Cardiac septum (tissue), 1 donor: ENCODE data around the gene HNRNPA0. TPM values are rescaled to one million over a fixed set of nuclear protein-coding genes. Genes with fewer than 3 reads are reported as not detected.

Experiments
- DNase-seq: peaks from one replicate; pipeline ENCODE4 v3.0.0-alpha.2; 2020; ENCODE audit warnings: low spot score
- intact Hi-C: fragments of 100-400 bp; cut with DNase I; formaldehyde crosslinking; loops from one replicate; pipeline ENCODE4 v1.14.0; 2022
- total RNA-seq: library from RNA; stranded (reverse); fragmentation: NEBNext Ultra II Directional; extraction: Animal tissue kit (Norgen Biotek cat#: 25700); gene quantifications from one replicate; pipeline ENCODE4 v1.2.1, GENCODE V29; 2021
- donor health status: DM: no; HTN: no; CAD: no.

HNRNPA0 gene
- total RNA-seq, 1 donor from 2014 or later = 20.0 TPM

DNA sequence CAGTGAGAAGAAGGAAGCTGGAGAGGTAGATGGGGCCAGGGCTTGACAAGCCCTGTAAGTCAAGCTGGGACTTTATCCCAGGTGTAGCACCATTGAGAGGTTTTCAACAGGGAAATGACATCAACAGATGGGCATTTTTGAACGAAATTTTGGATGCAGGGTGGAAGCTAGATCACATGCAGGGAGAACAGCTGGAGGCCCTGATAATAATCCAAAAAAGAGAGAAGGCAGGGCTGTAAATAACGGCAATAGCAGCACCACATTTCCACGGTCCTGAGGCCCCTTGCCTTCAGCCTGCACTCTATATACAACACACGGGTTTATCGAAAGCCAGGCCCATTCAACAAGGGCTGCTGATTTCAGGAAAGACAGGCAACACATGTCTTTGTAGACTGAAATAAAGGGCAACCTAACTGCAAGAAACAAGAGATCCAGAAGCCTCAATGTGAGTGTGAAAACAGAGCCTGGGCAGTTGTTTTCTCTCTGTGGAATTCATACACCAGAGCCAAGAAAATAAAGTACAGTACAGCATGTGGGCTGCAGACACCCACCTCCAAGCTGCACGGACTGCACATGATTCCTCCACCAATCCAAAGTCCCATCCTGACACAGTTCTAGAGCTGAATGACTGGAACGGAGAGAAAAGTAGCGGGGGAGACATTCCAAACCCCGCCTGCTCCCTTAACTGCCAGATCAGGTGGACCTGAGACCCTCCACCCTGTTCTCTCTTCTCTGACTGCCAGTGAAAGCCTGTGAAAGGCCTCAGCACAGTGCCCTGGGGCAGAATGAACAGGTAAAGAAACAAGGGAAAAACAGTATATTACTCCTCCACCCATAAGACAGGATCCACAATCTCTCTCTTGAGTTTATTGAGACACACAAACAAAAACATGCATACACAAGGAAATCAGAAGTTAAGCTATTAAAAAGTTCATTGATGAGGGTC lies 54.6 kb downstream of the HNRNPA0 start:
- intact Hi-C loops = loop anchor here (5.0 kb wide), 1 partner anchor 33 kb away; no protein-coding TSS in a partner anchor
- no peak for DNase-seq

- intact Hi-C loops = loop anchor here (5.0 kb wide), 1 partner anchor 36 kb away; no protein-coding TSS in a partner anchor
These were observed 57.7 kb downstream of the HNRNPA0 start for GRCh38 chr5:137696481-137696880.

DNA sequence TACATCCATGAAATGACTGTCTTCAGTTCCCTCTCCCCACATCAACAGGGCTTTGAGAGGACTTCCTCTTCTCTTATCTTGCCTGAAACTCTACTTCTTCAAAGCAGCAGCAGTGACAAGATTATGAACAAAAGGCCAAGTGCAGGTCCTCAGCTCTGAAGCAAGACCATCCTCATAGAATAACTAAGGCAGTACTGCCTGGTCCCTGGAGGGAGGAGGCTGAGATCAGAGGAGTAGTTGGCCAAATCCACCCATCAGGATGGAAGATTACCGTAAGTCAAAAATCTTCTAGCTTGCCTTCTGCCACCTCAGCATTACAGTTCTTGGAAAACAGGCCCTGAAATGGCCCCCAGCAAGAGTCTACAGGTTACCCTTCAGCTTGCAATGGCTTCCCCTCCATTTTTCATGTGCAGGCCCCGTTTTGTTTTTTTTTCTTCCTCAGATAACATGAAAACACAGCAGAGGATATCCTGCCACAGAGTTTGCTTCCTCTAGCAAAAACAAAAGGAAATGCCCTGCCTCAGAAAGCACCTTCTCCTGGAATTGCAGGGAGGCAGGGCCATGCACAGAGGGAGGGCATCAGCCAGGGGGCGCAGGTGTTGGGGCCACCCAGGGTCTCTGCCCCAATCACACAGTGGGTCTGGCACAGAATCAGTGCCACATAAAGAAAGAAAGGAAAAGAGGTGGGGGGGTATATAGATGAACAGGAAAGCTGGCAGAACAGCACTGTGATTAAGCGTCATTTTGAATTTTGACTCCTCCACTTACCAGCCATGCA lies 58.3 kb downstream of the HNRNPA0 start:
- intact Hi-C loops = loop anchor here (5.0 kb wide), 1 partner anchor 36 kb away; no protein-coding TSS in a partner anchor

More at GRCh38 chr5:137696481-137696880, 57.7 kb downstream of the HNRNPA0 start:
- DNase-seq = no peak

More for the DNA sequence above, 58.3 kb downstream of the HNRNPA0 start:
- no peak for DNase-seq

Other genes with a start within 250 kb of the HNRNPA0 start
- 35.1 TPM for gene KLHL3, start 18.3 kb downstream of the HNRNPA0 start, total RNA-seq
- 38.9 TPM for gene MYOT, start 113.5 kb upstream of the HNRNPA0 start, total RNA-seq
- 0.62 TPM for gene PKD2L2, start 135.1 kb upstream of the HNRNPA0 start, total RNA-seq